ENCODE results near the gene LNX1.
A peak's percentile ranks its signal among the peaks of the same experiment; 100 is the strongest.
"Not testable (repeated sequence)": the region's sequence is repeated elsewhere in the genome, so short reads cannot be mapped to it uniquely, and the experiment has no call there.

Gene LNX1

GRCh38 chr4:53494851-53495250 lies 96.4 kb downstream of the LNX1 start:
- DNase-seq (ENCODE audit: low spot score), result no peak

- peak; percentile 25 for DNase-seq (ENCODE audit: low spot score)
Observed at GRCh38 chr4:53490965-53491622, 100.2 kb downstream of the LNX1 start.

GRCh38 chr4:53490161-53490956 lies 100.9 kb downstream of the LNX1 start:
- DNase-seq (ENCODE audit: low spot score), result no peak

- DNase-seq (ENCODE audit: low spot score), result no peak
Observed at GRCh38 chr4:53489279-53489889, 101.9 kb downstream of the LNX1 start.

GRCh38 chr4:53487766-53488165 lies 103.5 kb downstream of the LNX1 start:
- DNase-seq (ENCODE audit: low spot score), result no peak

GRCh38 chr4:53485658-53486040 lies 105.6 kb downstream of the LNX1 start:
- DNase-seq (ENCODE audit: low spot score), result no peak

- DNase-seq (ENCODE audit: low spot score), result no peak
Observed at GRCh38 chr4:53484911-53485657, 106.2 kb downstream of the LNX1 start.

GRCh38 chr4:53483250-53483649 lies 108.0 kb downstream of the LNX1 start:
- no peak for DNase-seq (ENCODE audit: low spot score)

GRCh38 chr4:53481586-53481985 lies 109.7 kb downstream of the LNX1 start:
- DNase-seq (ENCODE audit: low spot score), result no peak

- no peak for DNase-seq (ENCODE audit: low spot score)
Observed at GRCh38 chr4:53480909-53481308, 110.4 kb downstream of the LNX1 start.

- no peak for DNase-seq (ENCODE audit: low spot score)
Observed at GRCh38 chr4:53479736-53480525, 111.4 kb downstream of the LNX1 start.

- no peak for DNase-seq (ENCODE audit: low spot score)
Observed at GRCh38 chr4:53478671-53479456, 112.4 kb downstream of the LNX1 start.

- DNase-seq (ENCODE audit: low spot score), result no peak
Observed at GRCh38 chr4:53477636-53478035, 113.7 kb downstream of the LNX1 start.

GRCh38 chr4:53477038-53477565 lies 114.2 kb downstream of the LNX1 start:
- no peak for DNase-seq (ENCODE audit: low spot score)

- no peak for DNase-seq (ENCODE audit: low spot score)
Observed at GRCh38 chr4:53476232-53477037, 114.9 kb downstream of the LNX1 start.

- not testable (repeated sequence) for DNase-seq (ENCODE audit: low spot score)
Observed at GRCh38 chr4:53466576-53466975, 124.7 kb downstream of the LNX1 start.

- DNase-seq (ENCODE audit: low spot score), result no peak
Observed at GRCh38 chr4:53465891-53466290, 125.4 kb downstream of the LNX1 start.

- no peak for DNase-seq (ENCODE audit: low spot score)
Observed at GRCh38 chr4:53465281-53465680, 126.0 kb downstream of the LNX1 start.

- DNase-seq (ENCODE audit: low spot score), result no peak
Observed at GRCh38 chr4:53463340-53463739, 127.9 kb downstream of the LNX1 start.

- no peak for DNase-seq (ENCODE audit: low spot score)
Observed at GRCh38 chr4:53461244-53461643, 130.0 kb downstream of the LNX1 start.

All from Ammon's horn (tissue), 1 donor.